Measurements from ENCODE around the gene TSPAN9. TPM values are rescaled to one million over a fixed set of nuclear protein-coding genes. Genes with fewer than 3 reads are reported as not detected.

Gene TSPAN9
- total RNA-seq, 1 donor, result 13.0 TPM

DNA sequence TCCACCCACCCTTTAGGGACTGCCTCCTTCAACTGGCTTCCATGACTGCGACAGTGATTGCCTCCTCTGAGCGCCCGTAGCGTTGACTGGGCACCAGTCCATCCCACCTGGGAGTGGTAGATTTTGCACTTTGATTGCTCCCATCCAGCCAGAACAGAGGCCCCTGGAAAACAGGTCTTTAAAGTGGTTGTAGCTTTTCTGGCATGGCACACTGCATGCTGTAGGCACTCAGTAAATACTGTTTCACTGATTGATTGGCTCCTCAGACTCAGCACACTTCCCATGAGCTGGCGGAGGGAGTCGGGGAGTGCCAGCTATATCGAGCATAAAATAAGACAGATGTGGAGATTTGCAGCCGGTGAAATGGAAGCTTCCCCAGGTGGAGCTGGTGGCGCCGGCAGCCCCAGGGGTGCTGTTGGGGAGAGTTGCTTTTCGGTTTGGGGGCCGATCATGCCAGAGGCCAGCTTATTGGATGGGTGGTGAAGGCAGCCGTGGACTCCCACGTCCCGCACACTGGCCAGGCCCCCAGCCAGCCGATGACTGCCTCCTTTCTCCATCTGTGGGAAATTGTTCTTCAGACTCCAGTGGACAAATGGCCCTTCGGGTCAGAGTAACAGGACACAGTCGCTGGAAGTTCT is 200.2 kb downstream of the TSPAN9 start:
- TF ChIP-seq, protein P1, sequence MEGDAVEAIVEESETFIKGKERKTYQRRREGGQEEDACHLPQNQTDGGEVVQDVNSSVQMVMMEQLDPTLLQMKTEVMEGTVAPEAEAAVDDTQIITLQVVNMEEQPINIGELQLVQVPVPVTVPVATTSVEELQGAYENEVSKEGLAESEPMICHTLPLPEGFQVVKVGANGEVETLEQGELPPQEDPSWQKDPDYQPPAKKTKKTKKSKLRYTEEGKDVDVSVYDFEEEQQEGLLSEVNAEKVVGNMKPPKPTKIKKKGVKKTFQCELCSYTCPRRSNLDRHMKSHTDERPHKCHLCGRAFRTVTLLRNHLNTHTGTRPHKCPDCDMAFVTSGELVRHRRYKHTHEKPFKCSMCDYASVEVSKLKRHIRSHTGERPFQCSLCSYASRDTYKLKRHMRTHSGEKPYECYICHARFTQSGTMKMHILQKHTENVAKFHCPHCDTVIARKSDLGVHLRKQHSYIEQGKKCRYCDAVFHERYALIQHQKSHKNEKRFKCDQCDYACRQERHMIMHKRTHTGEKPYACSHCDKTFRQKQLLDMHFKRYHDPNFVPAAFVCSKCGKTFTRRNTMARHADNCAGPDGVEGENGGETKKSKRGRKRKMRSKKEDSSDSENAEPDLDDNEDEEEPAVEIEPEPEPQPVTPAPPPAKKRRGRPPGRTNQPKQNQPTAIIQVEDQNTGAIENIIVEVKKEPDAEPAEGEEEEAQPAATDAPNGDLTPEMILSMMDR (IDR thresholded peaks at IDR 0.05; ENCODE audit: extremely low read depth, low read depth, low read length), result no peak

DNA sequence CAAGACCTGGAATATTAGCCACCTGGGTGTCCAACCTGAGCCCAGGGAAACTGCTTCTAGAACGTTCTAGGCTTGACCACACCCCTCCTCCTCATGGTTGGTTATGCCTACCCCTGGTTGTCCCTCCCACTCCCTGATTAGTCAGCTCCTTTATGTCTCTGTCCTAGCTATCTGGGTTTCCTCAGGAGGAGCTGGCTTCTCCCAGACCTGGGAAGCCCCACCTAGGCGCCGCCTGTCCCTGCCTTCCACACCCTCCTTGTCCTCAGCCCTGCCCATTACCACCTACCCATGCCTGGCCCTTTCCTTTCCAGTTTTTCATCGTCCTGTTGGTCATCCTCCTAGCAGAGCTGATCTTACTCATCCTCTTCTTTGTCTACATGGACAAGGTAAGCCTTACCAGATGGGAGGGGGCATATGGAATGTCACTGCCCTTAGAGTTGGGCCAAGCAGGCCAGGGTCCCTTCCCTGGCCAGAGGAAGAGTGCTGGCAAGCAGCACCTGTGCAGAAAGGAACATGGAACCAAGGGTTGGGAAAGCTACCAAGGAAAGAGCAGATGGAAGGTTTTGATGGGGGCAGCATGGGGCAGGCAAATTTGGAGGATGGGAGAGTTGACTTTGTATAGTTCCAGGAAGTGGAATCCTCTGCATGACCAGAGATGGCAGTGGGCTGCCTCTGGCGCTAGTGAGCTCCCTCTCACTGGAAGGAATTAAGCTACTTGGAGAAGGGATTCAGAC is 201.7 kb downstream of the TSPAN9 start:
- no peak for DNase-seq (ENCODE audit: insufficient read length, low spot score, missing footprints)
- Histone ChIP-seq H3K4me3 (ENCODE audit: insufficient read depth, low read length) (no peak overlapping the region), H3K27me3 (ENCODE audit: insufficient read depth, low read length) (no peaks in the 10 kb centered on the region), H3K9me3 (ENCODE audit: low read depth, low read length) (no peaks in the 10 kb centered on the region), H3K4me2 (ENCODE audit: insufficient read depth, low read length) (no peak overlapping the region), H3K27ac (ENCODE audit: low read depth, low read length) (no peak overlapping the region), H3K36me3 (ENCODE audit: insufficient read depth, low read length) (no peaks in the 10 kb centered on the region), H2AFZ (ENCODE audit: low read length) (no peak overlapping the region), H3K79me2 (ENCODE audit: insufficient read depth, low read length) (no peaks in the 10 kb centered on the region), H3K4me1 (ENCODE audit: insufficient read depth, low read length) (no peaks in the 10 kb centered on the region), H4K20me1 (ENCODE audit: insufficient read depth, low read length) (peaks cover 19% of the 10 kb centered on the region)
- TF ChIP-seq, protein P1 (IDR thresholded peaks at IDR 0.05; ENCODE audit: extremely low read depth, low read depth, low read length), result no peak

More for the DNA sequence above, 200.2 kb downstream of the TSPAN9 start:
- Histone ChIP-seq H3K9me3 (ENCODE audit: low read depth, low read length) (no peaks in the 10 kb centered on the region), H3K36me3 (ENCODE audit: insufficient read depth, low read length) (no peaks in the 10 kb centered on the region), H2AFZ (ENCODE audit: low read length) (no peak overlapping the region), H3K4me1 (ENCODE audit: insufficient read depth, low read length) (no peaks in the 10 kb centered on the region), H3K27me3 (ENCODE audit: insufficient read depth, low read length) (peaks cover 3% of the 10 kb centered on the region), H3K4me3 (ENCODE audit: insufficient read depth, low read length) (no peak overlapping the region), H3K79me2 (ENCODE audit: insufficient read depth, low read length) (no peaks in the 10 kb centered on the region), H4K20me1 (ENCODE audit: insufficient read depth, low read length) (peaks cover 22% of the 10 kb centered on the region), H3K4me2 (ENCODE audit: insufficient read depth, low read length) (no peak overlapping the region), H3K27ac (ENCODE audit: low read depth, low read length) (no peak overlapping the region)
- no peak for DNase-seq (ENCODE audit: insufficient read length, low spot score, missing footprints)

DNA sequence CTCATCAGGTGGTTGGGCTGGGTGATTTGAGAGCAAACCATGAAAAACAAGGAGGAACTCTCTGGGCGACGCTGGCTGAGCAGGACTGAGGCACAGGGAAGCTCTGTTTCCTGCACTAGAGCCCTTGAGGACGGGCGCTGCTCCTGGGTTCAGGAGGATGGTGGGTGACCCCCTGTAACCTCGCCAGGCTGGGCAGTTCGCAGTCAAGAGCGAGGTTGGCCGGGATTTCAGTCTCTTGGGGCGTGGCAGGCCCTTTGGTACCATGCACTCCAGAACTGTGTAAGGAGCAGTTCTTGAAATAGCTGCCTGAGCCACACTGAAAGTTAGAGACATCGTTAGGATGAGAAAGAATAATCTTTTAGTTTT is 202.2 kb downstream of the TSPAN9 start:
- Histone ChIP-seq H4K20me1 (ENCODE audit: insufficient read depth, low read length) (peaks cover 19% of the 10 kb centered on the region), H3K79me2 (ENCODE audit: insufficient read depth, low read length) (no peaks in the 10 kb centered on the region), H3K9me3 (ENCODE audit: low read depth, low read length) (no peaks in the 10 kb centered on the region), H3K27me3 (ENCODE audit: insufficient read depth, low read length) (no peaks in the 10 kb centered on the region), H3K36me3 (ENCODE audit: insufficient read depth, low read length) (no peaks in the 10 kb centered on the region), H2AFZ (ENCODE audit: low read length) (no peak overlapping the region), H3K4me2 (ENCODE audit: insufficient read depth, low read length) (no peak overlapping the region), H3K4me1 (ENCODE audit: insufficient read depth, low read length) (no peaks in the 10 kb centered on the region), H3K4me3 (ENCODE audit: insufficient read depth, low read length) (no peak overlapping the region), H3K27ac (ENCODE audit: low read depth, low read length) (no peak overlapping the region)
- no peak for DNase-seq (ENCODE audit: insufficient read length, low spot score, missing footprints)
- TF ChIP-seq, protein P1 (IDR thresholded peaks at IDR 0.05; ENCODE audit: extremely low read depth, low read depth, low read length), result no peak

DNA sequence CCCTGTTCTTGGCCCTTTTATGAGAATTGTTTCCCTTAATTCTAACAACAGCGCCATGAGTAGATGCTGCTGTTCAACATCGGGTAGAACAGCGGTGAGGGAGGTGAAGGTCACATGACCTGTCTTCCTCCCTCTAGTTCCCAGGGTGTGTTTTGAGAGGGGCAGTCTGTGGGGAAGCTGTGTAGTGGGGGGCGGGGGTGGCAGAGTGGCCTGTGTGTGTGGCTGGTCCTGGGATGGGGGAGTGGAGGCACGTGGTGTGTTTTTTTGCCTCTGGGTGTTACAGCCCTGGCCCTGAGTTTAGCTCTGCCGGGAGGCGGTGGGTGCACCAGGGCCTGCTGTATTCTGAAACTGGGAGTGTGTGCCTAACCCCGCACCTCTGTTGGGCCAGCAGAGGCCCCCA is 202.7 kb downstream of the TSPAN9 start:
- no peaks in the 10 kb centered on the region for H3K36me3 ChIP-seq (ENCODE audit: insufficient read depth, low read length)
- no peaks in the 10 kb centered on the region for H3K27me3 ChIP-seq (ENCODE audit: insufficient read depth, low read length)
- no peaks in the 10 kb centered on the region for H3K79me2 ChIP-seq (ENCODE audit: insufficient read depth, low read length)
- H2AFZ ChIP-seq (ENCODE audit: low read length), result no peak overlapping the region
- no peaks in the 10 kb centered on the region for H3K4me1 ChIP-seq (ENCODE audit: insufficient read depth, low read length)
- peaks cover 15% of the 10 kb centered on the region for H4K20me1 ChIP-seq (ENCODE audit: insufficient read depth, low read length)
- H3K4me3 ChIP-seq (ENCODE audit: insufficient read depth, low read length), result no peak overlapping the region
- H3K27ac ChIP-seq (ENCODE audit: low read depth, low read length), result no peak overlapping the region
- no peak for DNase-seq (ENCODE audit: insufficient read length, low spot score, missing footprints)
- no peak overlapping the region for H3K4me2 ChIP-seq (ENCODE audit: insufficient read depth, low read length)
- H3K9me3 ChIP-seq (ENCODE audit: low read depth, low read length), result no peaks in the 10 kb centered on the region
- TF ChIP-seq, protein P1 (IDR thresholded peaks at IDR 0.05; ENCODE audit: extremely low read depth, low read depth, low read length), result no peak

Data from osteoblast (primary cell).